ENCODE results near the gene PPP4R2. TPM values are rescaled to one million over a fixed set of nuclear protein-coding genes. Genes with fewer than 3 reads are reported as not detected.

Gene PPP4R2
- total and polyA plus RNA-seq, 7 donors: 15.1 to 94.1 (median 51.2) TPM

DNA sequence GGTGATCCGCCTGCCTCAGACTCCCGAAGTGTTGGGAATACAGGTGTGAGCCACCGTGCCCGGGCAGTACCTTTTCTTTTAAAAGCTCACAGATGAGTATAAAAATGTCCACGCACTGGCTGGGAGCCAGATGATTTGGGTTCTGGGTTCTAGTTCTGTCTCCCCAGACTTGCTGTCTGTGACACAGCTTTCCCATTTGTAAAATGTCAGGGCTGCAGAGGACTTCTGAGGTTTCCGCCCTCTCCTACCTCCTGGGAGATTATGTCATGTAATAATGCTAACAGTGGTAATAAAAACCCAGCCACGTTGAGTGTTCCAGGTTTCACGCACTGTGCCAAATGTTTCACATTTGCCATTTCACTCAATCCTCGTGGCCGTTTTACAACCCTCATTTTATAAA, 1.3 kb upstream of the PPP4R2 start:
- Histone ChIP-seq H3K4me1 (peaks cover 24% of the 10 kb centered on the region), H3K9me3 (no peaks in the 10 kb centered on the region), H3K27ac (peak overlapping the region; percentile 98), H3K36me3 (ENCODE audit: insufficient read depth in 1 of 2, low read depth in 1 of 2) (peaks cover 0 to 18% of the 10 kb centered on the region in 2 donors), H3K27me3 (ENCODE audit: insufficient read depth in 3 of 3, low read length in 2 of 3) (no peaks in the 10 kb centered on the region), H3K4me3 (no peak overlapping the region)
- intact Hi-C loops (cut with DNase I): loop anchor here (5.0 to 10.0 kb wide), 4 partner anchors 47 to 151 kb away; partner anchors contain the start of gene SHQ1 (in 1 of the 2)
- WGBS, 3 donors: 50 to 64% (median 63%) methylated on average over 10 of the region's 10 CpGs
- no peak for ATAC-seq
- TF ChIP-seq, protein P1, sequence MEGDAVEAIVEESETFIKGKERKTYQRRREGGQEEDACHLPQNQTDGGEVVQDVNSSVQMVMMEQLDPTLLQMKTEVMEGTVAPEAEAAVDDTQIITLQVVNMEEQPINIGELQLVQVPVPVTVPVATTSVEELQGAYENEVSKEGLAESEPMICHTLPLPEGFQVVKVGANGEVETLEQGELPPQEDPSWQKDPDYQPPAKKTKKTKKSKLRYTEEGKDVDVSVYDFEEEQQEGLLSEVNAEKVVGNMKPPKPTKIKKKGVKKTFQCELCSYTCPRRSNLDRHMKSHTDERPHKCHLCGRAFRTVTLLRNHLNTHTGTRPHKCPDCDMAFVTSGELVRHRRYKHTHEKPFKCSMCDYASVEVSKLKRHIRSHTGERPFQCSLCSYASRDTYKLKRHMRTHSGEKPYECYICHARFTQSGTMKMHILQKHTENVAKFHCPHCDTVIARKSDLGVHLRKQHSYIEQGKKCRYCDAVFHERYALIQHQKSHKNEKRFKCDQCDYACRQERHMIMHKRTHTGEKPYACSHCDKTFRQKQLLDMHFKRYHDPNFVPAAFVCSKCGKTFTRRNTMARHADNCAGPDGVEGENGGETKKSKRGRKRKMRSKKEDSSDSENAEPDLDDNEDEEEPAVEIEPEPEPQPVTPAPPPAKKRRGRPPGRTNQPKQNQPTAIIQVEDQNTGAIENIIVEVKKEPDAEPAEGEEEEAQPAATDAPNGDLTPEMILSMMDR (IDR thresholded peaks at IDR 0.05): no peak
- no peak for DNase-seq

DNA sequence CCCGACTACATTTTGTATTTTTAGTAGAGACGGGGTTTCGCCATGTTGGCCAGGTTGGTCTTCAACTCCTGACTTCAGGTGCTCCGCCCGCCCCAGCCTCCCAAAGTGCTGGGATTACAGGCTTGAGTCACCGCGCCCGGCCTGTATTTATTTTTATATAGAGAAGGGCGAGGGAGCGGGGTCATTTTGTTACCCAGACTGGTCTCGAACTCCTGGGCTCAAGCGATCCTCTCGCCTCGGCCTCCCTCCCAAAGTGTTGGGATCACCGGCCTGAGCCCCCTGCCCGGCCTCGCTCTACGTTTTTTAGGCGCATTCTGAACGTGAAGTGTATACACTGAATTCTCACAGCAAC, 514 bp upstream of the PPP4R2 start:
- H3K36me3 ChIP-seq (ENCODE audit: insufficient read depth in 1 of 2, low read depth in 1 of 2): peaks cover 0 to 24% of the 10 kb centered on the region in 2 donors
- DNase-seq (peak; percentile 23 to 56), ATAC-seq (no peak)
- H3K9me3 ChIP-seq: no peaks in the 10 kb centered on the region
- peak overlapping the region; percentile 89 for H3K4me3 ChIP-seq
- H3K27me3 ChIP-seq (ENCODE audit: insufficient read depth in 3 of 3, low read length in 2 of 3): no peaks in the 10 kb centered on the region
- TF ChIP-seq, protein P1 (IDR thresholded peaks at IDR 0.05): no peak
- H3K4me1 ChIP-seq: peaks cover 32% of the 10 kb centered on the region
- intact Hi-C loops (cut with DNase I): loop anchor here (5.0 to 10.0 kb wide), 4 partner anchors 46 to 151 kb away; partner anchors contain the start of gene SHQ1 (in 1 of the 2)
- H3K27ac ChIP-seq: peak overlapping the region; percentile 98
- 78 to 89% (median 84%) methylated on average over 20 of the region's 20 CpGs for WGBS, 3 donors

DNA sequence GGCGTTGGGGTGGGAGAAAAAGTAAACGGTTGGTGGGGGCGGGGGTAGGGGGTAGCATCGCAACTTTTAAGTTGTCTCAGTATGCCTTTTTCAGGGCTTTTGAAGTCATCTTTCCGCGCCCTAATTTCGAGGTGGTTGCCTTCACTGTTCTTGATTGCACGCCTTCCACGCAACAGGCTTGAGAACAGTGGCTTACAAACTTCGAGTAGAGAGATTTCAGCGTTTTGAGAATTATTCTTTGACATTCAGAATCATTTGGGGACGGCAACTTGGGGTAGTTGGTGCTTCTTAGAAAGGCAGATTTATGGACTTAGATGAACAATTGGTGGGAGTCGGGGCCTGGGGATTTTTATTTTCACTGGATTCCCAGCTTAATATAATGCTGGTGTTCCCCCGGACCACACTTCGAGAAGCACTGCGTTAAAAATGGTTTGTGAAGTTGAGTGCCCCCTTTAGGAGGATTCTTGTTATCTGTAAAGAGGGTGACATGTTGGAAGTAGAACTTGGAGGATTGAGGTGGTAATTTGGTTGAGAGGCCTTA, 880 bp downstream of the PPP4R2 start:
- WGBS, 3 donors: 0 to 2% (median 1%) methylated on average over 15 to 16 of the region's 16 CpGs
- TF ChIP-seq, protein P1 (IDR thresholded peaks at IDR 0.05): peak; percentile 27

DNA sequence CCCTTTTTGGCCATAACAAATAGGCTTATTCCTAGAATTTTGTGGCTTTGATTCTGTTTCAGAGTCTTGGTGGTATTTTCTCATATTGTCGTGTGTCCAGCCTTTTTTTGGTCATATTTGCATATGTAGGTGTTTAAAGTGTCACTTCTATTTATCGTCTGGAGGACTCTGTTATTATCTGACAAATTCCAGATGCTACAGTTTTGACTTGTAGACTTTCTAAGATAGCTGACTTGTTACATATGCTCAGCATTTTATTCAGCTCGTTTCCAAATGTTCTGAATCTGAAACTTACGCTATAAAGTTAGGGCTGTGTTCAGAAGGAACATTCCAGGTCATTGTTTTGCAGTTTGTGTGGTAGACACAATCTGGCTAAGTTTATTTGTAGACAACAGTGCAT, 1.9 kb downstream of the PPP4R2 start:
- 14 to 21% (median 16%) methylated on average over 4 of the region's 4 CpGs for WGBS, 3 donors

More for the DNA sequence above, 880 bp downstream of the PPP4R2 start:
- Histone ChIP-seq H3K4me3 (peak overlapping the region; percentile 89), H3K9me3 (no peaks in the 10 kb centered on the region), H3K27ac (peak overlapping the region; percentile 98), H3K36me3 (ENCODE audit: insufficient read depth in 1 of 2, low read depth in 1 of 2) (peaks cover 0 to 35% of the 10 kb centered on the region in 2 donors), H3K27me3 (ENCODE audit: insufficient read depth in 3 of 3, low read length in 2 of 3) (no peaks in the 10 kb centered on the region), H3K4me1 (peaks cover 33% of the 10 kb centered on the region)
- DNase-seq (no peak), ATAC-seq (peak in 1 of 4 donors; percentile 34)
- intact Hi-C loops (cut with DNase I): loop anchor here (5.0 to 10.0 kb wide), 4 partner anchors 45 to 153 kb away; partner anchors contain the start of gene SHQ1 (in 1 of the 2)

More for the DNA sequence above, 1.9 kb downstream of the PPP4R2 start:
- Histone ChIP-seq H3K9me3 (no peaks in the 10 kb centered on the region), H3K4me3 (peak overlapping the region; percentile 89), H3K4me1 (peaks cover 43% of the 10 kb centered on the region), H3K27me3 (ENCODE audit: insufficient read depth in 3 of 3, low read length in 2 of 3) (no peaks in the 10 kb centered on the region), H3K27ac (peak overlapping the region; percentile 19), H3K36me3 (ENCODE audit: insufficient read depth in 1 of 2, low read depth in 1 of 2) (peaks cover 0 to 35% of the 10 kb centered on the region in 2 donors)
- TF ChIP-seq, protein P1 (IDR thresholded peaks at IDR 0.05): no peak
- no peak for ATAC-seq
- intact Hi-C loops (cut with DNase I): loop anchor here (5.0 to 10.0 kb wide), 4 partner anchors 44 to 154 kb away; partner anchors contain the start of gene SHQ1 (in 1 of the 2)
- DNase-seq: no peak

All from psoas muscle (tissue), 8 donors.